ENCODE measurements around the gene TLR10.

The TLR10 gene

GRCh38 chr4:38723726-38724474, 58.9 kb downstream of the TLR10 start:
- DNase-seq: no peak

GRCh38 chr4:38723114-38723513, 59.7 kb downstream of the TLR10 start:
- no peak for DNase-seq

All from stimulated activated CD4-positive, alpha-beta T cell treated with anti-CD3 and anti-CD28 coated beads, Interleukin-4, amount 100 ng/mL, for 1 hour (primary cell).